HepG2 (cell line): ENCODE measurements around the gene HMMR. TPM values are rescaled to one million over a fixed set of nuclear protein-coding genes. Genes with fewer than 3 reads are reported as not detected.

Experiments
- BCL6 ChIP-seq: IDR thresholded peaks from 2 replicates; pipeline ENCODE4 v1.6.1; 2016; ENCODE audit warnings: missing genetic modification reagents, missing compliant biosample characterization
- ELF1 ChIP-seq: sonication (generic); formaldehyde crosslinking; IDR thresholded peaks from 2 replicates; pipeline ENCODE4 v1.4.0; 2020; ENCODE audit warnings: missing genetic modification reagents
- FOXA1 ChIP-seq, 2 experiments: fragments of 450-650 bp in 1 of 2; sonication (generic) in 1 of 2; formaldehyde crosslinking in 1 of 2; IDR thresholded peaks; 2 replicates each; pipeline versions ENCODE4 v1.4.0 to v1.6.1; 2016 to 2020; ENCODE audit warnings: missing genetic modification reagents in 1 of 2
- FOXC1 ChIP-seq: sonication (generic); formaldehyde crosslinking; IDR thresholded peaks from 2 replicates; pipeline ENCODE4 v1.8.0; 2022; ENCODE audit warnings: mild to moderate bottlenecking, missing genetic modification reagents, borderline replicate concordance
- FOXJ3 ChIP-seq: sonication (generic); formaldehyde crosslinking; IDR thresholded peaks from 2 replicates; pipeline ENCODE4 v1.4.0; 2020; ENCODE audit warnings: missing genetic modification reagents, mild to moderate bottlenecking, borderline replicate concordance
- FOXK2 ChIP-seq: fragments of 450-650 bp; IDR thresholded peaks from 2 replicates; pipeline ENCODE4 v1.6.1; 2016
- KDM4B ChIP-seq: sonication (generic); formaldehyde crosslinking; IDR thresholded peaks from 2 replicates; pipeline ENCODE4 v1.4.0; 2020; ENCODE audit warnings: missing genetic modification reagents
- NAIF1 ChIP-seq: sonication (generic); formaldehyde crosslinking; IDR thresholded peaks from 2 replicates; pipeline ENCODE4 v1.5.0; 2020; ENCODE audit warnings: mild to moderate bottlenecking, missing genetic modification reagents, borderline replicate concordance
- NFYB ChIP-seq: sonication (generic); formaldehyde crosslinking; IDR thresholded peaks from 2 replicates; pipeline ENCODE4 v1.4.0; 2020; ENCODE audit warnings: missing genetic modification reagents
- NR2F1 ChIP-seq, 2 experiments: fragments of 450-650 bp in 1 of 2; formaldehyde crosslinking in 1 of 2; IDR thresholded peaks; 2 replicates each; pipeline versions ENCODE4 v1.5.0 to v1.6.1; 2016 to 2020; ENCODE audit warnings: mild to moderate bottlenecking in 1 of 2, missing compliant biosample characterization in 1 of 2, missing genetic modification reagents in 1 of 2, moderate library complexity in 1 of 2
- SAP130 ChIP-seq: IDR thresholded peaks from 2 replicates; pipeline ENCODE4 v1.6.1; 2016; ENCODE audit warnings: low read depth
- SP2 ChIP-seq: sonication (generic); formaldehyde crosslinking; IDR thresholded peaks from 2 replicates; pipeline ENCODE4 v1.5.1; 2020; ENCODE audit warnings: mild to moderate bottlenecking, missing genetic modification reagents
- STAG1 ChIP-seq: sonication (generic); formaldehyde crosslinking; IDR thresholded peaks from 2 replicates; pipeline ENCODE4 v1.4.0; 2020; ENCODE audit warnings: missing genetic modification reagents
- XBP1 ChIP-seq: sonication (generic); formaldehyde crosslinking; IDR thresholded peaks from 2 replicates; pipeline ENCODE4 v1.5.0; 2020; ENCODE audit warnings: missing genetic modification reagents
- ZMYM3 ChIP-seq: sonication (generic); formaldehyde crosslinking; IDR thresholded peaks from 2 replicates; pipeline ENCODE4 v1.5.1; 2020; ENCODE audit warnings: mild to moderate bottlenecking, missing genetic modification reagents
- ZNF674 ChIP-seq: sonication (generic); formaldehyde crosslinking; IDR thresholded peaks from 2 replicates; pipeline ENCODE4 v1.5.0; 2020; ENCODE audit warnings: low read depth, mild to moderate bottlenecking, missing genetic modification reagents
- polyA plus RNA-seq, 8 experiments: library from polyadenylated mRNA; depleted of rRNA in 3 of 8; stranded (reverse) in 7 of 8; unstranded in 1 of 8; fragments of >200 nt; fragmentation: Illumina TruSeq in 4 of 8; extraction: Trizol in 4 of 8; gene quantifications; 2 replicates each; pipeline versions ENCODE4 v1.2.1 to v1.2.3, GENCODE V29; 2011 to 2016; ENCODE audit warnings: low read depth in 4 of 8, missing spikeins in 1 of 8, mixed read lengths in 1 of 8; ENCODE audit not compliant: insufficient read depth in 1 of 8
- total RNA-seq, 5 experiments: library from RNA; depleted of rRNA; stranded (reverse); fragments of >200 nt; fragmentation: Illumina TruSeq; extraction: Trizol; gene quantifications; 2 replicates each; pipeline ENCODE4 v1.2.3, GENCODE V29; 2016; ENCODE audit warnings: low read depth in 1 of 5
- TF ChIP-seq, protein P1 (sequence below): sonication (generic); formaldehyde crosslinking; IDR thresholded peaks from 2 replicates; pipeline ENCODE4 v1.4.0; 2020; ENCODE audit warnings: missing genetic modification reagents
- TF ChIP-seq, protein P2 (sequence below): sonication (generic); formaldehyde crosslinking; IDR thresholded peaks from 2 replicates; pipeline ENCODE4 v1.5.0; 2020; ENCODE audit warnings: mild to moderate bottlenecking, missing genetic modification reagents, moderate library complexity
- TF ChIP-seq, protein P3 (sequence below): sonication (generic); formaldehyde crosslinking; IDR thresholded peaks from 2 replicates; pipeline ENCODE4 v1.4.0; 2020; ENCODE audit warnings: low read depth, mild to moderate bottlenecking, missing genetic modification reagents
- TF ChIP-seq, protein P4 (sequence below): sonication (generic); formaldehyde crosslinking; IDR thresholded peaks from 2 replicates; pipeline ENCODE4 v1.4.0; 2020; ENCODE audit warnings: missing genetic modification reagents
- TF ChIP-seq, protein P5 (sequence below): sonication (generic); formaldehyde crosslinking; conservative IDR thresholded peaks from 2 replicates; pipeline ENCODE4 v1.8.0; 2022; ENCODE audit warnings: missing genetic modification reagents

HMMR gene
- total and polyA plus RNA-seq, 2 of the 13 experiments (the other 11 are each of a cell fraction or from before 2014, with no cell fraction given) = 8.5 to 48.3 TPM

DNA sequence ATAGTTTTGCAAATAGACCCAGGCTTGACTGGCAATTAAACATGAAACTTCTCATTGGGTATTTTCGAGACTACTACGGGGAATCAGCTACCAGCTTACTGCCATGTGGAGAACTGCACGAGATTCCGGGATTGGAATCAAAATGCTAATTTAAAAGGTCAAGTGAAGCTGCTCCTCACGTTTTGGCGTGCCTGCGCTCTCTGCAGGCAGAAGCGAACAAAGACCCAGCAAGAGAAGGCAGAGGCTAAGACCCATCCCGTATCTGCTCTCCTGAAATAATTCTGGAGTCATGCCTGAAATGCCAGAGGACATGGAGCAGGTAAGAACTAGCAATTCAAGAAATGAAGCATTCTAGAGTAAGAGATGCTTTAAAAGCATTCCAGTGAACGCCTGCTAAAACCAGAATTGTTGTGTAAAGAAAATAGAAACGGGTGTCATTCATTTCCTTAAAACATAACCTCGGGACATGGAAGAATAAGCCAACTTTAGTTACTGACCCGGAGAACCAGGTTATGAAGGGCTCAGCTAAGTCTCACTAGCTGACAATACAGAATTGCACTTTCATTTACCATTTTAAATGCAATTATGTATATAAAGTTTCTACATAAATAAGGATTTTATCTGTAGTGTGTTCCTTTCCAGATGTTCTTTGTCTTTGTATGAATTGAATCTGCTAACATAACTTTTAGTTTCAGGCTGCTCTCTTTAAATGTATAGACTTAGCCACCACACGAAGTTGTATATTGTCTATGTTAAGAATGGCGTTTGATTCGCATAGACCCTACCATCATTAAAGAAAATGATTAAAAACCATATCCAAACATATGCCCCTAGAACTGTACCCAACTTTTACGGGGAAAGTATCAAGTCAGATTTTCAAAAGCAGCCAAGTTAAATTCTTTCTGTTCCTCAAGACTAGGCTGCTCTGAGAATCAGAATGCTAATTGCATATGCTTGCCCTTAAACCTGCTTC lies 43.0 kb downstream of the HMMR start (continued):
- TF ChIP-seq ZNF674 (CRISPR knock-in tag) (no peak), FOXJ3 (CRISPR knock-in tag) (no peak), STAG1 (CRISPR knock-in tag) (peak; percentile 36; the same call in 1 of the 2 replicates), FOXK2 (no peak), NR2F1 (CRISPR knock-in tag; IDR thresholded peaks at IDR 0.05) (0 out of 4 replicates have a peak, but pooled peaks of 1 of the 2 experiments have one; percentile 26), NAIF1 (CRISPR knock-in tag) (no peak), KDM4B (no peak), NFYB (CRISPR knock-in tag) (peak; percentile 56), FOXC1 (CRISPR knock-in tag) (no peak), ZMYM3 (CRISPR knock-in tag) (no peak), XBP1 (CRISPR knock-in tag) (no peak), SAP130 (CRISPR knock-in tag) (peak; percentile 49; the same call in 1 of the 2 replicates), BCL6 (CRISPR knock-in tag) (no peak), SP2 (CRISPR knock-in tag) (no peak), ELF1 (peak; percentile 24; the same call in 1 of the 2 replicates), FOXA1 (IDR thresholded peaks at IDR 0.05) (no peak), FOXA1 (CRISPR knock-in tag; IDR thresholded peaks at IDR 0.05) (no peak)
- TF ChIP-seq, protein P1, sequence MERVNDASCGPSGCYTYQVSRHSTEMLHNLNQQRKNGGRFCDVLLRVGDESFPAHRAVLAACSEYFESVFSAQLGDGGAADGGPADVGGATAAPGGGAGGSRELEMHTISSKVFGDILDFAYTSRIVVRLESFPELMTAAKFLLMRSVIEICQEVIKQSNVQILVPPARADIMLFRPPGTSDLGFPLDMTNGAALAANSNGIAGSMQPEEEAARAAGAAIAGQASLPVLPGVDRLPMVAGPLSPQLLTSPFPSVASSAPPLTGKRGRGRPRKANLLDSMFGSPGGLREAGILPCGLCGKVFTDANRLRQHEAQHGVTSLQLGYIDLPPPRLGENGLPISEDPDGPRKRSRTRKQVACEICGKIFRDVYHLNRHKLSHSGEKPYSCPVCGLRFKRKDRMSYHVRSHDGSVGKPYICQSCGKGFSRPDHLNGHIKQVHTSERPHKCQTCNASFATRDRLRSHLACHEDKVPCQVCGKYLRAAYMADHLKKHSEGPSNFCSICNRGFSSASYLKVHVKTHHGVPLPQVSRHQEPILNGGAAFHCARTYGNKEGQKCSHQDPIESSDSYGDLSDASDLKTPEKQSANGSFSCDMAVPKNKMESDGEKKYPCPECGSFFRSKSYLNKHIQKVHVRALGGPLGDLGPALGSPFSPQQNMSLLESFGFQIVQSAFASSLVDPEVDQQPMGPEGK (CRISPR knock-in tag) = no peak
- TF ChIP-seq, protein P2, sequence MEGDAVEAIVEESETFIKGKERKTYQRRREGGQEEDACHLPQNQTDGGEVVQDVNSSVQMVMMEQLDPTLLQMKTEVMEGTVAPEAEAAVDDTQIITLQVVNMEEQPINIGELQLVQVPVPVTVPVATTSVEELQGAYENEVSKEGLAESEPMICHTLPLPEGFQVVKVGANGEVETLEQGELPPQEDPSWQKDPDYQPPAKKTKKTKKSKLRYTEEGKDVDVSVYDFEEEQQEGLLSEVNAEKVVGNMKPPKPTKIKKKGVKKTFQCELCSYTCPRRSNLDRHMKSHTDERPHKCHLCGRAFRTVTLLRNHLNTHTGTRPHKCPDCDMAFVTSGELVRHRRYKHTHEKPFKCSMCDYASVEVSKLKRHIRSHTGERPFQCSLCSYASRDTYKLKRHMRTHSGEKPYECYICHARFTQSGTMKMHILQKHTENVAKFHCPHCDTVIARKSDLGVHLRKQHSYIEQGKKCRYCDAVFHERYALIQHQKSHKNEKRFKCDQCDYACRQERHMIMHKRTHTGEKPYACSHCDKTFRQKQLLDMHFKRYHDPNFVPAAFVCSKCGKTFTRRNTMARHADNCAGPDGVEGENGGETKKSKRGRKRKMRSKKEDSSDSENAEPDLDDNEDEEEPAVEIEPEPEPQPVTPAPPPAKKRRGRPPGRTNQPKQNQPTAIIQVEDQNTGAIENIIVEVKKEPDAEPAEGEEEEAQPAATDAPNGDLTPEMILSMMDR = peak; percentile 72
- TF ChIP-seq, protein P3, sequence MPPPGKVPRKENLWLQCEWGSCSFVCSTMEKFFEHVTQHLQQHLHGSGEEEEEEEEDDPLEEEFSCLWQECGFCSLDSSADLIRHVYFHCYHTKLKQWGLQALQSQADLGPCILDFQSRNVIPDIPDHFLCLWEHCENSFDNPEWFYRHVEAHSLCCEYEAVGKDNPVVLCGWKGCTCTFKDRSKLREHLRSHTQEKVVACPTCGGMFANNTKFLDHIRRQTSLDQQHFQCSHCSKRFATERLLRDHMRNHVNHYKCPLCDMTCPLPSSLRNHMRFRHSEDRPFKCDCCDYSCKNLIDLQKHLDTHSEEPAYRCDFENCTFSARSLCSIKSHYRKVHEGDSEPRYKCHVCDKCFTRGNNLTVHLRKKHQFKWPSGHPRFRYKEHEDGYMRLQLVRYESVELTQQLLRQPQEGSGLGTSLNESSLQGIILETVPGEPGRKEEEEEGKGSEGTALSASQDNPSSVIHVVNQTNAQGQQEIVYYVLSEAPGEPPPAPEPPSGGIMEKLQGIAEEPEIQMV = no peak
- TF ChIP-seq, protein P4, sequence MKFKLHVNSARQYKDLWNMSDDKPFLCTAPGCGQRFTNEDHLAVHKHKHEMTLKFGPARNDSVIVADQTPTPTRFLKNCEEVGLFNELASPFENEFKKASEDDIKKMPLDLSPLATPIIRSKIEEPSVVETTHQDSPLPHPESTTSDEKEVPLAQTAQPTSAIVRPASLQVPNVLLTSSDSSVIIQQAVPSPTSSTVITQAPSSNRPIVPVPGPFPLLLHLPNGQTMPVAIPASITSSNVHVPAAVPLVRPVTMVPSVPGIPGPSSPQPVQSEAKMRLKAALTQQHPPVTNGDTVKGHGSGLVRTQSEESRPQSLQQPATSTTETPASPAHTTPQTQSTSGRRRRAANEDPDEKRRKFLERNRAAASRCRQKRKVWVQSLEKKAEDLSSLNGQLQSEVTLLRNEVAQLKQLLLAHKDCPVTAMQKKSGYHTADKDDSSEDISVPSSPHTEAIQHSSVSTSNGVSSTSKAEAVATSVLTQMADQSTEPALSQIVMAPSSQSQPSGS (CRISPR knock-in tag) = no peak
- TF ChIP-seq, protein P5, sequence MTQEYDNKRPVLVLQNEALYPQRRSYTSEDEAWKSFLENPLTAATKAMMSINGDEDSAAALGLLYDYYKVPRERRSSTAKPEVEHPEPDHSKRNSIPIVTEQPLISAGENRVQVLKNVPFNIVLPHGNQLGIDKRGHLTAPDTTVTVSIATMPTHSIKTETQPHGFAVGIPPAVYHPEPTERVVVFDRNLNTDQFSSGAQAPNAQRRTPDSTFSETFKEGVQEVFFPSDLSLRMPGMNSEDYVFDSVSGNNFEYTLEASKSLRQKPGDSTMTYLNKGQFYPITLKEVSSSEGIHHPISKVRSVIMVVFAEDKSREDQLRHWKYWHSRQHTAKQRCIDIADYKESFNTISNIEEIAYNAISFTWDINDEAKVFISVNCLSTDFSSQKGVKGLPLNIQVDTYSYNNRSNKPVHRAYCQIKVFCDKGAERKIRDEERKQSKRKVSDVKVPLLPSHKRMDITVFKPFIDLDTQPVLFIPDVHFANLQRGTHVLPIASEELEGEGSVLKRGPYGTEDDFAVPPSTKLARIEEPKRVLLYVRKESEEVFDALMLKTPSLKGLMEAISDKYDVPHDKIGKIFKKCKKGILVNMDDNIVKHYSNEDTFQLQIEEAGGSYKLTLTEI (CRISPR knock-in tag) = no peak
